ENCODE measurements around the gene MARCHF2. TPM values are rescaled to one million over a fixed set of nuclear protein-coding genes. Genes with fewer than 3 reads are reported as not detected.
A peak's percentile ranks its signal among the peaks of the same experiment; 100 is the strongest.

The MARCHF2 gene
- total RNA-seq, 2 donors from 2014 or later = 32.9 to 35.9 TPM

- Histone ChIP-seq H3K9me3 (no peaks in the 10 kb centered on the region), H3K36me3 (replicated peaks in 1 of 2; ENCODE audit: insufficient read depth in 1 of 2, low read depth in 2 of 2) (no peaks in the 10 kb centered on the region), H3K27me3 (no peaks in the 10 kb centered on the region), H3K27ac (peak overlapping the region; percentile 82 to 100 (median 100)), H3K4me1 (peaks cover 75% of the 10 kb centered on the region), H3K4me3 (no peak overlapping the region)
- ATAC-seq (peak; percentile 25), DNase-seq (peak in 3 of 4 donors; percentile 43 to 77 (median 49))
- peak in 2 of 3 donors; percentile 12 to 41 for TF ChIP-seq POLR2A (IDR thresholded peaks at IDR 0.05)
- TF ChIP-seq CTCF (IDR thresholded peaks at IDR 0.05) = no peak
- intact Hi-C loops (cut with DNase I) = no loop called here
- WGBS, 2 donors = 53 to 56% methylated on average over 16 of the region's 16 CpGs
These were observed 25.2 kb upstream of the MARCHF2 start for GRCh38 chr19:8387688-8388611.

- H3K27me3 ChIP-seq = no peaks in the 10 kb centered on the region
- H3K4me1 ChIP-seq = peaks cover 82% of the 10 kb centered on the region
- intact Hi-C loops (cut with DNase I) = no loop called here
- H3K27ac ChIP-seq = peak overlapping the region; percentile 69 to 100 (median 100)
- whole genome bisulfite sequencing, 2 donors = 8 to 33% methylated on average over 2 of the region's 2 CpGs
- no peak overlapping the region for H3K4me3 ChIP-seq
- no peak for ATAC-seq
- H3K9me3 ChIP-seq = no peaks in the 10 kb centered on the region
- no peak for DNase-seq
- TF ChIP-seq CTCF (IDR thresholded peaks at IDR 0.05) = no peak
- TF ChIP-seq POLR2A (IDR thresholded peaks at IDR 0.05) = no peak
- no peaks in the 10 kb centered on the region for H3K36me3 ChIP-seq (replicated peaks in 1 of 2; ENCODE audit: insufficient read depth in 1 of 2, low read depth in 2 of 2)
These were observed 24.5 kb upstream of the MARCHF2 start for GRCh38 chr19:8388612-8388958.

- Histone ChIP-seq H3K4me1 (peaks cover 90% of the 10 kb centered on the region), H3K27ac (peak within 1 kb of the TSS; percentile 100), H3K9me3 (no peaks in the 10 kb centered on the region), H3K36me3 (replicated peaks in 1 of 2; ENCODE audit: insufficient read depth in 1 of 2, low read depth in 2 of 2) (no peaks in the 10 kb centered on the region), H3K27me3 (no peaks in the 10 kb centered on the region), H3K4me3 (peak within 1 kb of the TSS; percentile 72 to 75)
- ATAC-seq (peak; percentile 86), DNase-seq (peak; percentile 99 to 100 (median 100))
- TF ChIP-seq CTCF (IDR thresholded peaks at IDR 0.05) (peak in 1 of 7 experiments; percentile 6), POLR2A (IDR thresholded peaks at IDR 0.05) (peak; percentile 79 to 89 (median 82))
- WGBS, 2 donors = 0 to 1% methylated on average over 17 to 58 of the region's 70 CpGs
- intact Hi-C loops (cut with DNase I) = no loop called here
These were observed 23.1 kb upstream of the MARCHF2 start, which contains the start of gene RAB11B for GRCh38 chr19:8389891-8390616. Gene RAB11B, plus strand, starts transcription at chr19:8390360. Its CDS starts 57 bp downstream, at chr19:8390417.

- Histone ChIP-seq H3K9me3 (no peaks in the 10 kb centered on the region), H3K27ac (peak overlapping the region; percentile 100), H3K4me3 (peak overlapping the region; percentile 72 to 75), H3K36me3 (replicated peaks in 1 of 2; ENCODE audit: insufficient read depth in 1 of 2, low read depth in 2 of 2) (no peaks in the 10 kb centered on the region), H3K4me1 (peaks cover 90% of the 10 kb centered on the region), H3K27me3 (no peaks in the 10 kb centered on the region)
- intact Hi-C loops (cut with DNase I) = no loop called here
- TF ChIP-seq CTCF (IDR thresholded peaks at IDR 0.05) (no peak), POLR2A (IDR thresholded peaks at IDR 0.05) (peak in 2 of 3 donors; percentile 17 to 51)
- ATAC-seq (peak; percentile 73), DNase-seq (peak; percentile 97 to 99 (median 98))
- WGBS, 2 donors = 0 to 2% methylated on average over 17 to 25 of the region's 28 CpGs
These were observed 22.5 kb upstream of the MARCHF2 start for GRCh38 chr19:8390617-8390981.
